ENCODE results near the gene PACRG. TPM values are rescaled to one million over a fixed set of nuclear protein-coding genes. Genes with fewer than 3 reads are reported as not detected.

PACRG gene
- total and polyA plus RNA-seq, 2 experiments from 2014 or later: 0.17 to 0.68 TPM

GRCh38 chr6:162974685-162975084, 246.9 kb downstream of the PACRG start:
- H3K27me3 Mint-ChIP-seq (ENCODE audit: insufficient read depth, low read depth, poor library complexity): no peaks in the 10 kb centered on the region
- TF ChIP-seq REST (IDR thresholded peaks at IDR 0.05; ENCODE audit: unreplicated experiment) (no peak), ZNF331 (CRISPR knock-in tag; IDR thresholded peaks at IDR 0.05; ENCODE audit: low read depth) (no peak), ZNF462 (CRISPR knock-in tag; IDR thresholded peaks at IDR 0.05) (no peak), JUNB (IDR thresholded peaks at IDR 0.05; ENCODE audit: unreplicated experiment) (no peak), NANOG (IDR thresholded peaks at IDR 0.05; ENCODE audit: borderline replicate concordance) (no peak), EZH2phosphoT487 (IDR thresholded peaks at IDR 0.05; ENCODE audit: unreplicated experiment) (no peak), ZNF114 (CRISPR knock-in tag; IDR thresholded peaks at IDR 0.05) (no peak), CTCF (conservative IDR thresholded peaks at IDR 0.05; ENCODE audit: low read depth in 2 of 2) (no peak), EZH2 (IDR thresholded peaks at IDR 0.05; ENCODE audit: low read depth, unreplicated experiment) (no peak), POLR2AphosphoS5 (IDR thresholded peaks at IDR 0.05; ENCODE audit: low read depth) (no peak), STAT1 (IDR thresholded peaks at IDR 0.05; ENCODE audit: unreplicated experiment) (no peak), ETS1 (IDR thresholded peaks at IDR 0.05) (no peak), CREB1 (CRISPR knock-in tag; IDR thresholded peaks at IDR 0.05; ENCODE audit: low read depth) (no peak)
- Histone ChIP-seq H3K4me3 (no peak overlapping the region), H2AFZ (no peak overlapping the region), H3K36me3 (ENCODE audit: insufficient read depth) (no peaks in the 10 kb centered on the region), H4K20me1 (replicated peaks; ENCODE audit: insufficient read depth) (no peaks in the 10 kb centered on the region), H3K4me2 (no peak overlapping the region), H3K9me2 (ENCODE audit: insufficient read depth) (no peaks in the 10 kb centered on the region), H3K4me1 (ENCODE audit: insufficient read depth) (no peaks in the 10 kb centered on the region), H3F3A (replicated peaks; ENCODE audit: low read depth) (no peaks in the 10 kb centered on the region), H3K79me2 (replicated peaks; ENCODE audit: insufficient read depth) (no peaks in the 10 kb centered on the region), H3K27me3 (ENCODE audit: insufficient read depth) (no peaks in the 10 kb centered on the region), H3K27ac (ENCODE audit: low read depth) (no peak overlapping the region)
- H3K4me1 Mint-ChIP-seq: no peaks in the 10 kb centered on the region
- ATAC-seq (no peak), DNase-seq (ENCODE audit: low spot score) (no peak)
- no peak overlapping the region for H3K4me3 Mint-ChIP-seq
- H3K9me3 Mint-ChIP-seq: no peaks in the 10 kb centered on the region
- no peak overlapping the region for H3K27ac Mint-ChIP-seq
- no peaks in the 10 kb centered on the region for H3K36me3 Mint-ChIP-seq (ENCODE audit: low read depth)
